Common myeloid progenitor, CD34-positive (primary cell): Measurements from ENCODE around the gene CELSR1.
"Not testable (repeated sequence)": the region's sequence is repeated elsewhere in the genome, so short reads cannot be mapped to it uniquely, and the experiment has no call there.

Source experiments
- CTCF ChIA-PET: fragments of 350-600 bp; sonication (Branson Sonifier 250); formaldehyde crosslinking; loops from one replicate; lab custom pipeline; 2021; ENCODE audit warnings: antibody characterized with exemption; lab: Charles Lee
- POLR2A ChIA-PET: fragments of 350-600 bp; sonication (Branson Sonifier 250); formaldehyde crosslinking; loops from one replicate; lab custom pipeline; 2021; ENCODE audit warnings: antibody characterized with exemption; lab: Charles Lee
- DNase-seq, 3 donors: peaks; one replicate each; pipeline versions ENCODE4 v3.0.0 to v3.0.0-alpha.2; 2013
- H3K27ac ChIP-seq, 2 experiments: 1 replicate in 1 of 2; 2 replicates in 1 of 2; pipeline ENCODE4 v1.7.0; 2013; ENCODE audit warnings: inconsistent platforms in 2 of 2, low read length in 2 of 2, mild to moderate bottlenecking in 2 of 2, low read depth in 1 of 2, moderate library complexity in 1 of 2; ENCODE audit not compliant: severe bottlenecking in 2 of 2, insufficient read depth in 1 of 2, poor library complexity in 1 of 2
- H3K27me3 ChIP-seq, 5 experiments: replicated peaks in 2 of 5; 1 replicate in 3 of 5; 2 replicates in 2 of 5; pipeline versions ENCODE4 v1.6.1 to v1.7.0; 2013; ENCODE audit warnings: low read length in 4 of 5, mild to moderate bottlenecking in 2 of 5, moderate library complexity in 2 of 5, inconsistent platforms in 1 of 5; ENCODE audit not compliant: insufficient read depth in 5 of 5, control insufficient read depth in 4 of 5
- H3K36me3 ChIP-seq, 4 experiments: 1 replicate in 2 of 4; 2 replicates in 2 of 4; pipeline versions ENCODE4 v1.6.1 to v1.7.0; 2013; ENCODE audit warnings: low read length in 3 of 4, control low read depth in 1 of 4, mild to moderate bottlenecking in 1 of 4; ENCODE audit not compliant: control insufficient read depth in 4 of 4, insufficient read depth in 4 of 4
- H3K4me1 ChIP-seq, 4 experiments: 1 replicate in 3 of 4; 2 replicates in 1 of 4; pipeline versions ENCODE4 v1.6.1 to v1.7.1; 2013; ENCODE audit warnings: low read length in 3 of 4, mild to moderate bottlenecking in 3 of 4, control low read depth in 1 of 4, inconsistent platforms in 1 of 4, moderate library complexity in 1 of 4; ENCODE audit not compliant: control insufficient read depth in 4 of 4, insufficient read depth in 4 of 4; ENCODE audit errors: control extremely low read depth in 1 of 4
- H3K4me3 ChIP-seq, 7 experiments: 1 replicate in 4 of 7; 2 replicates in 3 of 7; pipeline versions ENCODE4 v1.5.1 to v1.7.0; 2013; ENCODE audit warnings: mild to moderate bottlenecking in 7 of 7, low read length in 6 of 7, moderate library complexity in 6 of 7, inconsistent platforms in 2 of 7, low read depth in 2 of 7, control low read depth in 1 of 7; ENCODE audit not compliant: insufficient read depth in 4 of 7, control insufficient read depth in 1 of 7; ENCODE audit errors: extremely low read depth in 1 of 7
- H3K9me3 ChIP-seq, 5 experiments: 1 replicate in 4 of 5; 2 replicates in 1 of 5; pipeline versions ENCODE4 v1.6.1 to v1.7.1; 2013; ENCODE audit warnings: low read length in 4 of 5, mild to moderate bottlenecking in 2 of 5, inconsistent platforms in 1 of 5, low read depth in 1 of 5, moderate library complexity in 1 of 5; ENCODE audit not compliant: control insufficient read depth in 4 of 5, insufficient read depth in 2 of 5; ENCODE audit errors: control extremely low read depth in 1 of 5
- WGBS: methylation state at CpG from one replicate; pipeline ENCODE4 v1.1.5; 2013; ENCODE audit not compliant: insufficient coverage; 5-methylcytosine and 5-hydroxymethylcytosine counted together

Gene CELSR1

GRCh38 chr22:46318576-46318975 is 218.8 kb downstream of the CELSR1 start:
- Histone ChIP-seq H3K36me3 (peaks cover 8 to 81% (median 42%) of the 10 kb centered on the region in 4 experiments), H3K27me3 (no peaks in the 10 kb centered on the region), H3K4me1 (no peaks in the 10 kb centered on the region), H3K4me3 (no peak overlapping the region), H3K9me3 (no peaks in the 10 kb centered on the region), H3K27ac (no peak overlapping the region)
- CTCF ChIA-PET = interaction anchor here (1.0 to 2.3 kb wide), 3 partner anchors 196 to 324 kb away, joined by 3 to 6 read pairs (median 4); no protein-coding TSS in a partner anchor
- DNase-seq = no peak
- WGBS = 96% methylated on average over 15 of the region's 15 CpGs
- POLR2A ChIA-PET = no interaction called here

- CTCF ChIA-PET = interaction anchor here (1.0 to 3.8 kb wide), 7 partner anchors 55 to 323 kb away, joined by 3 to 52 read pairs (median 5); partner anchors contain the start of gene PKDREJ
- Histone ChIP-seq H3K36me3 (peaks cover 8 to 73% (median 36%) of the 10 kb centered on the region in 4 experiments), H3K9me3 (no peaks in the 10 kb centered on the region), H3K4me1 (no peaks in the 10 kb centered on the region), H3K4me3 (no peak overlapping the region), H3K27me3 (no peaks in the 10 kb centered on the region), H3K27ac (no peak overlapping the region)
- DNase-seq = no peak
- 97% methylated on average over 20 of the region's 20 CpGs for WGBS
- POLR2A ChIA-PET = no interaction called here
Observed at GRCh38 chr22:46317646-46318045, 219.8 kb downstream of the CELSR1 start.

DNA sequence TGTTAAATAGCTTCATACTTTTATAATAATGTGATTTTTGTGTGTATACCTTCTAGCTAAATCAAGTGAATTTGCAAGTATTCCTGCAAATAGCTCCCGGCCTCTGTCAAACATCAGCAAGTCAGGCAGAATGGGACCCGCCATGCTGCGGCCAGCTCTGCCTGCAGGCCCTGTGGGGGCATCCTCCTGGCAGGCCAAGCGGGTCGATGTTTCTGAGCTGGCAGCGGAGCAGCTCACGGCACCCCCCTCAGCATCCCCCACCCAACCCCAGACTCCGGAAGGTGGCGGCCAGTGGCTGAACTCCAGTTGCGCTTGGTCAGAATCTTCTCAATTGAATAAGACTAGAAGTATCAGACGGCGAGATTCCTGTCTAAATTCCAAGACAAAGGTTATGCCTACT is 221.4 kb downstream of the CELSR1 start:
- Histone ChIP-seq H3K4me1 (no peaks in the 10 kb centered on the region), H3K27me3 (no peaks in the 10 kb centered on the region), H3K4me3 (no peak overlapping the region), H3K36me3 (peaks cover 10 to 66% (median 36%) of the 10 kb centered on the region in 4 experiments), H3K27ac (no peak overlapping the region), H3K9me3 (no peaks in the 10 kb centered on the region)
- no peak for DNase-seq
- WGBS = 100% methylated on average over 2 of the region's 12 CpGs
- ChIA-PET POLR2A (no interaction called here), CTCF (interaction anchor here (1.0 to 3.8 kb wide), 15 partner anchors 9 to 321 kb away, joined by 3 to 52 read pairs (median 4); partner anchors contain the start of gene PKDREJ)

GRCh38 chr22:46312848-46313247 is 224.6 kb downstream of the CELSR1 start:
- DNase-seq, H3K4me1 ChIP-seq, POLR2A ChIA-PET, H3K27ac ChIP-seq, H3K9me3 ChIP-seq, H3K27me3 ChIP-seq, H3K4me3 ChIP-seq: not testable (repeated sequence)
- CTCF ChIA-PET = interaction anchor here (0.9 to 7.5 kb wide), 12 partner anchors 10 to 196 kb away, joined by 3 to 70 read pairs (median 4); partner anchors contain the start of gene CDPF1
- H3K36me3 ChIP-seq = peaks cover 7 to 65% (median 36%) of the 10 kb centered on the region in 4 experiments
- 90% methylated on average over 2 of the region's 2 CpGs for WGBS

DNA sequence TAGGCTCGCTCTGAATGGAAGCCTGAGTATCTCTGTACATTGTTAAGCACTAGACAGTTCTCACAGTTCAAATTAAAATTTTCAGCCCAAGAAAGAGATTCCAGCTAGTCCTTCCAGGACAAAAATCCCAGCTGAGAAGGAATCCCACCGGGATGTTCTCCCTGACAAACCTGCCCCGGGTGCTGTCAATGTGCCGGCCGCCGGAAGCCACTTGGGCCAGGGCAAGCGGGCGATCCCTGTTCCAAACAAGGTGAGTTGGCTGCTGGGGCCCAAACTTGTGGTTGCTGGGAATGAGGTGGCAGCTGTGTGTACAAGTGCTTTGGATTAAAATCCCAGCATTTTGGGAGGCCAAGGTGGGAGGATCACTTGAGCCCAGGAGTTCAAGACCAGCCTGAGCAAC is 225.4 kb downstream of the CELSR1 start:
- ChIA-PET POLR2A (no interaction called here), CTCF (interaction anchor here (0.7 to 7.5 kb wide), 9 partner anchors 13 to 324 kb away, joined by 3 to 70 read pairs (median 4); partner anchors contain the start of gene CDPF1)
- 100% methylated on average over 2 of the region's 8 CpGs for WGBS
- no peaks in the 10 kb centered on the region for H3K4me1 ChIP-seq
- H3K27me3 ChIP-seq = no peaks in the 10 kb centered on the region
- no peak overlapping the region for H3K4me3 ChIP-seq
- no peak for DNase-seq
- H3K36me3 ChIP-seq = peaks cover 7 to 58% (median 30%) of the 10 kb centered on the region in 4 experiments
- no peak overlapping the region for H3K27ac ChIP-seq
- no peaks in the 10 kb centered on the region for H3K9me3 ChIP-seq
